GM21825 (cell line): Measurements from ENCODE around the gene NUP93.

Experiments used
- ATAC-seq: cut with Tn5 transposase; IDR thresholded peaks from one replicate; pipeline ENCODE4 v1.9.1; 2021; ENCODE audit warnings: mild to moderate bottlenecking, moderate library complexity; ENCODE audit not compliant: unreplicated experiment

Gene NUP93

DNA sequence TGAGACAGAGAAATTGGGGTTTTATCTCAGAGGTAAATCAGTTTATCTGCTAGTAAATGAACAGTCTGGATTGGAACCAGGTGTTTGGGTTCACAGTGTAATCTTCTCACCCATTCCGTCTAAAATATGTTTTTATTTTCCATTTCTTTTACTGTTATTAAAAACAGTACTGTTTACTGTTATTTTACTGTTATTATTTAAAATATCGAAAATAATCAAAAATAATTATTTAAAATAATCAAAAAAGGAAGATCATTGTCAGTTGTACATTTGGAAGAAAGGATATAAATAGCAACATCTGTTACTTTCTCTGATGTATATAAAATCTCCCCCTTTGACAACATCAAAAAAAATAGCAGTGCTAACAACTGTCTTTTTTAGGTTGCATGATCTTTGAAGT, 11.5 kb downstream of the NUP93 start:
- no peak for ATAC-seq

DNA sequence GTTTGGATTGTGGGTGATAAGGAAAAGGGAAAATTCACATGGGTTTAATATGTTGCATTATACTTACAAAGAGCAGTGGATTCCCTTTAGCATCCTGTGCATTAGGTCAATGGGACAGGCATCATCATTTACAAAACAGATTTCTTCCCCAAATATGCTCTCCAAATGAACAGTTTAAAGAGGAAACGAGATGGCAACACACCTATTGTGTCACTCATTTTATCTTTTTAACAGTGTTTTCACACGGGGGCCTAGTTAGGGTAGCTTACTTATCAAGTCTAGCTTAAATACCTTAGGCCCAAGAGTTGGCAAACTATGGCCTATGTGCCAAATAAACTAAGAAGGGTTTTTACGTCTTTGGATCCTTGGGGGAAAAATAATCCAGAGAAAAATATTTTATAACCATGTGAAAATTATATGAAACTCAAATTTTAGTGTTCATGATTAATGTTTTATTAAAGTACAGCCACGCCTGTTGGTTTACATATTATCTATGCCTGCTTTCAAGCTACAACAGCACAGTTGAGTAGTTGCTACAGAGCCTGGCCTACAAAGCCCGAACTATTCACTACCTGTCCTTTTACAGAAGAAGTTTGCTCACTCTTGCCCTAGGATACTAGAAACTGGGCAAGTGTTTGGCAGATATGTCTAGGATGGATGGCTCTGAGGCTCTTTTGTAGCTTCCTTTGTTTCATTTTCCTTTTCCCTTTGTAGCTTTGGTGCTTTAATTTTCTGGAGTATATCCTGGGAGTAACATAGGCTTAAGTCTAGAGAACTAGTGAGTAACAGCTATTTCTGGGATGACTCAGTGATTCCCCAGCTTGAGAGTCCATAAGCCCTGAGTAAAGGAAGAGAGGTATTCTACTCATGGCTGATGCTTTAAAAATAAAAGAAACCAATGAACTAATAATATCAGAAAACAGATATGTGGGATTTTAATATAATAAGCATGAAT, 12.4 kb downstream of the NUP93 start:
- no peak for ATAC-seq

DNA sequence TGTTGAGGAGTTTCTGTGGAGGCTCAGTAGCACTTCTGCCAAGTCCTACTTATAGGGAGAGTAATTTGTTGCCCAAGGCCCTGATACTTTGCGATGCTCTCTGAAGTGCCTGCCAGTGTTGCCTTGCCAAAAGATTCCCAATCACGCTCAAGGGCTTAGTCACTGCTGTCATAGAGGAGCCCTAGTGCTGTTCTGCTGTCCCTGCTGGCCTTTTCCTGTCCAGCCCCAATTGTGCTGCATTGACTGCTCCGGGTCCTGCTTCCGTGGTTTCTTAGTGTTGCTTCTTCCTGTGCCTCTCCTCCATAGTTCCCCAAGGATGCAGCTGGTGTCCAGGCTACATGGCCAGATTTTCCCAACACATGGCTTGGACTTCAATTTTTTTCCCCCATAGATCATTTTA, 13.9 kb downstream of the NUP93 start:
- no peak for ATAC-seq

DNA sequence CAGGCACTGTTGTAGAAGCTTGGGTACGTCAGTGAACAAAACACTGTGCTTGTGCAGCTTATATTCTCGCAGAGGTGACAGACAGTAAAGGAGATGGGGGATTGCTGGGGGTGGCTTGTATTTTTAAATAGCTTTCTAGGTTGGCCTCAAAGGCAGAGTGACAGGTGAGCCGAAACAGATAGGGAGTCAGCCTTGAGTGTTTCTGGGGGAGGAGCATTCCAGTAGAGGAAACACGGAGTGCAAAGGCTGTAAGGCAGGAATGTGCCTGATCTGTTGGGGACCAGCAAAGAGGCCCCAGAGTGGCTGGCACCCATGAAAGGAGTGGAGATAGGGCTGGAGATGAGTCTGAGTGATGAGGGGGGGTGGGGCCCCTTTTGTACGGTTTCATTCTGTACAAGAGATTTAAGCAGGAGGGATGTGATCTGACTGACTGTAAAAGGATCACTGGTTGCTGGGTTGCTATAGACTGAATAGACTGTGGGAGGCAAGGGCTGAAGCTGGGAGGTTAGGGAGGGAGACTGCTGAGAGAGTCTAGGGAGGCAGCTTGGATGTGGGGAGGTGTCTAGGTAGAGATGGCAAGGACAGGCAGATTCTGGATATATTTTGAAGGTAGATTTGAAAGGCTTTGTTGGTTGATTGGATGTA, 15.2 kb downstream of the NUP93 start:
- no peak for ATAC-seq

DNA sequence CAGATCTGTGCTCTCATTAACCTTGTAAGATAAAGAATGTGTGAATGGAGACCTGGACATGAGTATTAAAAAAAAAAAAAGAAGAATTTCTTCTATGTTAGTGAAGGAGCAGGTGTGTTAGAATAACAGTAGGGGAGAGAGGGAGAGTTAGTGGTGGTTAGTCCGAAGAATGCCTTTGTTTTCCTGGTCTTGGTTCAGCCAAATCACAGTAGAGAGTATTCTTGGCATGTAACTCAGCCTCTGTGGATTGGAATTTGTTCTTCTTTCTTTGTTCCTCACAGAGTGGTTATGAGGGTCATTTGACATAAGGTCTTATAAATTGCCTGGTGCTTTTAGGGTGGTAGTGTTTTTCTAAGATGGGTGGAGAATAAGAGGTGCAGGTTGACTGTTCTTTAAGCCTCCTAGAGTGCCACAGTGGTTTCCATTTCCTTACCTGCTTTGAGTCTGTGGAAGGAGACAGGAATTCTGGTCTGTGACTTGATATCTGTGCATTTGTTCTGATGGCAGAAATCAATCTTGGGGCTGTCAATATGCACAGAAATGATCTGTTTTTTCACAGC, 17.6 kb downstream of the NUP93 start:
- ATAC-seq, result no peak

DNA sequence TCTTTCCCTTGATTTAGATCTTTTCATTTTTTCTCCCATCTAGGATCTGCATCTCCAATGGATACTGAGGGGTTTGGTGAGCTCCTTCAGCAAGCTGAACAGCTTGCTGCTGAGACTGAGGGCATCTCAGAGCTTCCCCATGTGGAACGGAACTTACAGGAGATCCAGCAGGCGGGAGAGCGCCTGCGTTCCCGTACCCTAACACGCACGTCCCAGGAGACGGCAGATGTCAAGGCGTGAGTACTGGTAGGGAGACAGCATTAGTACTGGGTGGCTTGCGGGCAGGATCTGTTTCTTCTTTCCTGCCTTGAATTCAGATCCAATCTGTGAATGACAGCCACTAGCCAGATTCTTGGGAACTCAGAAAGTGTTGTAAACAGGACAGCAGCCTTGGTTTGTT, 18.3 kb downstream of the NUP93 start:
- no peak for ATAC-seq

DNA sequence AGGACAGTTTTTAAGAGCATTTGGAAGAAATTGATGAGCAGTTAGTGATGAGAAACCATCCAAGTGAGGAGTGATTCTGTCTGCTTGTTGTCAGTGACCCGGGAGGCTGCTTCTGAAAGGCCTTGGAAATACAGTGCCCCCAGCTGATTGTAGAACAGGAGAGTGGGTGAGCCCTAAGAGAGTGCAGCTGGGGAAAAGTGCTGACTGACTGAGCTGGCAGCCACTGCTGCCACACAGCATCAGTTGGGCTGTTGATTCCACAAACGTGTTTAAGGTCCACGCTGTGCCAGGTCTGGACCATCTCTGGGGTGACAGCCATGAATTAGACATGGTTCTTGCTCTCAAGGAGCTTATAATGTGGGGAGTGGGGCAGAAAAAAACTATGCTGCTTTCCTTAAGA, 18.9 kb downstream of the NUP93 start:
- no peak for ATAC-seq

DNA sequence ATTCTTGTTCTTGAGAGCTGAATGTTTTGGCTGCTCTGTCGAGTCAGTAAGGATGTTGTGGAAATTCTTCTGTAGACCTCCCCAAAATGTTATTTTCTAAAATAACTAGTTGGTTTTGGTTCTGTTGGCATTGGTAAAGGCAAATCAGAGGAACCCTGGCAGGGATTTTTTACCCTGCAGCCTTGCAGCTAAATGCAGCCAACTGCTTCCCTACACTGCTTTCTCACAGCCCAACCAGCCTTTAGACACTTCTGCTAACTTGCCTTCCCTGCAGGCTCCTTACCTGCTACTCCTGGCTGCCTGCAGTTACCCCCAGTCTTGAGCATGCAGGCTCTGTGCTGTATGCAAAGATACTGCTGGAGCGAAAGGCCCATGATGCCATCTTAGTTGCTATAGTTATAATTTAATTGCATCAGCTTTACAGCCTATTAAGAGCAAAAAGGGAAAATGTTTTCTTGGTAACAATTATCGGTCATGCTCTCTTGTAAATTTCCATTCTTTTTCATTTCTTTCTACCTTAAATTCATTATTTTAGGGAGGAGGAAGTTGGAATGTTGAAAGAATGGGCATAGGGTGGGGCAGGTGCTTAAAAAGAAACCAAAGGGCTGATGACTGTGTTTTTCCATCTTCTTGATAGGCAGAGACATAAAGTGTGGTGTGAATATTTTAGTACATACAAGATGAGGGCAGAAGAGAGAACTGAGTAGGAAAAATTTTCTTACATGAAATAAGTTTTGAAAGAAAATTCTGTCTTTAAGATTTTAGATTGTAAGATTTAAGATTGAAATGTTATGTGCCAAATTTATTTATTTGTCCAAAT, 20.0 kb downstream of the NUP93 start:
- no peak for ATAC-seq

DNA sequence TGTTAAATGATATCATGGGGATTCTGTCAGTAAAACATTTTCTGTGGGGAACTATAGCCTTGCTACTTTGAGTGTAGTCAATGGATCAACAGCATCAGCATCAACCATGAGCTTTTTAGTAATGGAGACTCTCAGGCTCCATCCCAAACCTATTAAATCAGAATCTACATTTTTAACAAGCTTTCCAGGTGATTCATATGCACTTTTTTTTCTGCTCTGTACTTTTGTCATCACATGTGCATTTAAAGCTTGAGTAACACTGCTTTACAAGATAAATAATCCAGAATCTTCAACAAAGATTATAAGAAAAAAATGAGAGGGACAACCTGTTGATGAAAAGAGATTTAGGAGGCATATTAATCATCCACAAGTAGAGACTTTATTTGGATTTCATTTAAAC, 23.5 kb downstream of the NUP93 start:
- no peak for ATAC-seq

DNA sequence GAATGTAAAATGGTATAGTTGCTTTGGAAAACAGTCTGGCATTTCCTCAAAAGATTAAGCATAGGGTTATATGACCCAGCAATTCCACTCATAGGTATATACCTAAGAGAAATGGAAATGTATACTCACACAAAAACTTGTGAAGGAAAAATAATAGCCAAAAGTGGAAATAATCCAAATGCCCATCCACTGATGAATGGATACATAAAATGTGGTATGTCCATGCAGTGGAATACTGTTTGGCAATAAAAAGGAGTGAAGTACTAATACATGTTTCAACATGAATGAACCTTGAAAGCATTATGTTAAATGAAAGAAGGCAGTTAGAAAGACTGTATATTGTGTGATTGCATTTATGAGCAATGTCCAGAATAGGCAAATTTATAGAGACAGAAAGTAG, 25.1 kb downstream of the NUP93 start:
- no peak for ATAC-seq

DNA sequence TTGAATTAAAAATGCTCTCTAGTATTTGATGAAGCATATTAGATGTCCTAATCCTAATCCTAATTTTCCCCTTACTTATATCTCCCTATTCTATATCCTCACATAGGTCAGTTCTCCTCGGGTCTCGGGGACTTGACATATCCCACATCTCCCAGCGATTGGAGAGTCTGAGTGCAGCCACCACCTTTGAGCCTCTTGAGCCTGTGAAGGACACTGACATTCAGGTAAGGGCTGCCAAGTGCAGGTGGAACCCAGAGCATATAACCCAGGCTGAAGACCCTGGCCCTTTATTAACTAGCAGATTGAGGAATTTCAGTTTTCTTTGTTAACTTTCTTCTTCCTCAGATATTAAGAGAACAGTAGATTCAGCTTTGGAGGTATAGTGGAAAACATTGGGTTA, 28.5 kb downstream of the NUP93 start:
- no peak for ATAC-seq

DNA sequence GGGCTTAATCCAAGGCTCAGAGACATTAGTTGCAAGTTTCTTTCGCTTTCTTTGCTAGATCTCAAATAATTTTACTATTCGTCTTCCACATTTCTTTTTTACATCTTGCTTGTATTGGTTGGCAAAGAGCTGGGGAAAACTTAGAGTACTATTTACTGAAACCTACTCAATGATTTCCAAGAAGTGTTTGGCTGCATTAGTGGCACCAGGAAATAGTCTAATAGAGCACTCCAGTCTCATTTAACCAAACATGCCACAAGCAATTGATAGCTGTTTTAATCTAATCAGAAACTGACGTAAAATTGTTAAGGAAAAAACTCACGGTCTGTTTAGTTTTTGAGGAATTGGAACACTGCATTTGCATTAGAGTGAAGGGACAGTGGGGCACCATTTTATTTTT, 29.0 kb downstream of the NUP93 start:
- ATAC-seq, result no peak

DNA sequence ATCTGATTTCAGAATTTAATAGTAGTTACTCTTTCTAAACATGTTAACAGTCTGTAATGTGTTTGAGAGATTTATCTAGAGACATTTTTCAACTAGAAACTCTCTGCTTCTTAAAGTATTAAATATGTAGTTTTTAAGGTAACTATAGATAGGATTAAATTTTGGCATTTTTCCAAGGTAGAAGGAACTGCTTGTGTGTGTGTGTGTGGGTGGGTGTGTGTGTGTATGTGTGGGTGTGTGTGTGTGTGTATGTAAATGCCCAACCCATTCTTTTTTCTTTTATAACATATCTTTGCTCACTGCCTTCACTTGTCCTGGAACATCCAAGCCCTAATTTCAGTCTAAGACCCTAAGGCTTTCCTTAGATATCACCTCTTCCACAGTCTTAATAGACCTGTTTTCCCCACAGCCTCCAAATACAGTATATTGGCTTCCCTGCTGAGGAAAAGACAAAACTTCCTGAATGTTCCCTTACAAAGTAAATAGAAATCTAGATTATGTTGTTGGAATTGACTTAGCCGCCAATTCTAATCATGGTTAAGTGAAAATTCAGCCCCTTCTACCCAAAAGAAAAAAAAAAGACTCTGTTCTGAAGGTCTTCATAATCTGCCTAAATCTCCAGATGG, 33.5 kb downstream of the NUP93 start:
- ATAC-seq, result no peak

DNA sequence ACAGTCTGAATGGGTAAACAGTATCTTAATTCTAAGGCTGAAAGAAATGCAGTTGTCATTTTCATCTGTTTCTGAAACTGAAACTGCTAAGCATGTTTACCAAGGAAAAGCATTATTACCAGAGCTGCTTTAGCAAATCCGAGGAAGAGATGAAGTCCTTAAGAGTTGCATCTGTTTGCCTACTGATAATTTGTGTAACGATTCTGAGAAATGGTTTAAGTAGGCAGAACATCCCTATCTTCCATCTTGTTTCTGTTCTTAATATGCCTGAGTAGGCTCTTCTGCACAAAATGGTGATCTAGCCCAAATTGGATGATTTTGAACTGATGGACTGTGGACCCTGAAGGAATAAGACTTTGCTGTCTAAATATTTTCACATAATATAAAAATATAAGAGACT, 34.9 kb downstream of the NUP93 start:
- no peak for ATAC-seq

DNA sequence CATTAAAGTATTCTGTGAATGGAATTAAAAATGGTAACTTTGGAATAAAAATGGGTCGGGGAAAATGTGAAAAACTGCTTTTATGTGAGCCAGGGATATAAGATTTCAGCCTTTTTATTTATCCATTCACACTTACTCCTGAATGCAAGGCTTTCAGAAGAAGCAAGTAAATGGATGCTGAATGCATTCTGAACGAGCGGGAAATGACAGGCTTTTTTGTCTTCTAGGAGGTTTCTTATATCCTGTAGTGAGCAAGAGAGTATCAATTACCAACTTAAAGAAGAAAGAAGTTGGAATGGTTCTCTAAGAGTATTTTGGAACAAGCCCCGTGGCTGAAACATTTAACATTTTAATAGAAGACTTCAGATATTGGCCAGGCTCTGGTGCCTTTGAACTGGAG, 36.0 kb downstream of the NUP93 start:
- ATAC-seq, result no peak

DNA sequence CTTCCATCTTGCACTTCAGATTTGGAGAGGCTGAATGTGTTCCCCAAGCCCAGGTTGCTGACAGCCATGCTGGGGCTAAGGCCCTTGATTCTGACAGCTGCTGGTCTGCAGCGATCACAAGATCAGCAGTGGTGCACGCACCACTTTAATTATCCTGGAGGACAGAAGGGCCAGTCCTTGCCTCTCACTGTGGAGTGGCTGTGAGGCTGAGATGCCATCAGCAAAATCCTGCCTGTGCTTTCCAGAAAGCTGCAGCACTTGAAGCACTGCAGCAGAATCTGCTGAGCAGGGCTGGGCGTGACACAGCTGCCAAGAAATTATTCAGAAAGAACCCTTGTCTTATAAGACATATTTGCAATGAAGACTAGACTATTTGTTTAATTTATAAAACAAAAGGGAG, 37.1 kb downstream of the NUP93 start:
- ATAC-seq, result no peak

DNA sequence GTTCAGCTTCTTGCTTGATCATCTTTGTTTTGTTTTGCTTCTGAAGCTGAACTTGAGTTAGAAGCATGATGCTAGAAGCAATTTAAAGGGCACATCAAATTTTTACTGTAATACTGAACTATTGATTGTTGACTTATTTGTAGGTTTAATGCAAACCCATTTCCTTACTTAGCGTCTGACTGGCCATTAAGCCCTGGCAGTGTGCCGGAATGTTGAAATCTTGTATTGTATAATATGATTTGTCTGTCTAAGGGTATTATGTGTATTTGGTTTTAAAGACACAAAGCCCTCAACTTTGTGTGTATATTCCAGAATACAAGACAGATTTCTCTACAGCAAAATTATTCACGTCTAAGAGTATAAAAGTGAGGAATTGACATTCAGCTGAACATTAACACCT, 39.7 kb downstream of the NUP93 start:
- no peak for ATAC-seq

DNA sequence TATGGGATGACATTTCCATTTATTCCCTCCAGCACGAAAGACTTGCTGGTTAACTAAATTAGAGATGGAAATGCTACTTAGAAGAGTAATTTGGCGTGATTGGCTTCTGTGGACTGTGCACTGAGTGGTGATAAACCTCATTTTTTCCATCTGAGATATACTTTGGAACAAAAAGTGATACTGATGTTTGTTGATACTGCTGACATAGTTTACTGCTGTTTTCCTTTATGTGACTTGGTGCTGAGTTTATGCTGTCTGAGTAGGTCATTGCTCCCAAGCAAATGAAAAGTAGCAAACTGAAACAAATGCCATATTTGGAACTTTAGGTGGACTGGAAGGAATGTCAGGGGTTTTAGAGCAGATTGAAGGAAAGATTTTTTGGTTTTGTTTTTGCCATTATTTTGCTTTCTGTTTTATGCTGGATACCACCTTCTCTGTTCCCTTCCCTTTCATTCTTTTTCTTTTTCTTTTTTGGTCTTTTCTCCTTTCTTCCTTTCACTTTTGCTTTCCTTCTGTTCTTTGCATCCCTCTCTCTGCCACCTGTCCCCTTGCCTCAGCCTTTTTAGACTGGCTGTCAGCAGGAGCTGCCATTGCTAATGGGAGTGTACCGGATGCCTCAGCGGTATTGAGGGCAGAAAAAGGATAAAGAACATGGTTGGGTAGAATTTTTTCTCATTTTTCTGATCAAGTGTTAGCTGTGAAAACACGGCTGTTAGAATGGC, 41.8 kb downstream of the NUP93 start:
- ATAC-seq, result no peak

DNA sequence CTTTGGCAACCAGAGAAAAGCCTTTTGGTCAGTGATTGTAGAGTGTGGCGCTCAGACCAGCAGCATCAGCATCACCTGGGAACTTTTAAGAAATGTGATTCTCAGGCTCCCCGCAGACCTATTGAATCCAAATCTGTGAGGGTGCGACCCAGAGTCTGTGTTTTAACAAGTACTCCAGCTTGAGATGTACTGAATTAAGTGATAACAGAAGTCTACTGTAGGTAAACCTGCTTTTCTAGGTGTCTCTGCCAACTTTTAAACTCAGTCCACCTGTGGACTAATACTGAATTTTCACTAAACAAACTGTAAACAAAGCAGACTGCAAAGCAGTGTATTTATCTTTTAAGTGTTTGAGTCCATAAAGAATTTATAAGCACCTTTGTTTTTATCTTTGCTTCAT, 43.6 kb downstream of the NUP93 start:
- ATAC-seq, result no peak

DNA sequence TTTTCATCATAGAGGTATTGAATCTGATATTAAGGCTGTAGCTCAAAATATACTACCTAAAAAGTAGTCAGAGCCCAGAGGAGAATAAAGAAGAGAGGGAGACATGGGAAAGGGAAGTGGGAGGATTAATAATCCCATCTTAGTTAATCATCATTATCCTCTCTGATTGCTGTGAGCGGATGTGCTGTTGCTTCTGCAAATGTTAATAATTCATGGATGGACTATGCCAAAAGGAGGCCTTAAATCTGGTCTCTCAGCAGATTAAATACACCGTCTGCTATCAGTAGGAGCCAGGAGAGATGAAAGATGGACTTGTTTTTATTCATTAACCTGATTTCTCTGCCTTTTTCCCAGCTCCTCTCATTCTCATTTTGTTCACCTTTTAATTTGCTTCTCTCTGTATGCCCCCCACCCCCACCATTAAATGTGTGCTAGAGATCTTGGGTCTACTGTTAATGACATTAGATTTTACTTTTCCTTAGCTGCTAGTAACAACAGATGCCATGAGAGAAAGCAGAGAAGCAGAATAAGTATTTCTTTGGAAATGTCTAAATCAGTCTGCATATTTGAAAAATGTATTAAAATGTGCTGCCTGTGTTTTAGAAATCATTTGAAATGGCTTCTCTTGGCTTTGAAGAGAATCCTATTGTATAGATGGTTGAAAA, 44.2 kb downstream of the NUP93 start:
- no peak for ATAC-seq
